ENCODE data around the gene TXLNB. TPM values are rescaled to one million over a fixed set of nuclear protein-coding genes. Genes with fewer than 3 reads are reported as not detected.

The TXLNB gene
- total and polyA plus RNA-seq, 2 donors (not counting 3 experiments of a cell fraction or from before 2014, with no cell fraction given): 0.04 to 0.18 TPM

DNA sequence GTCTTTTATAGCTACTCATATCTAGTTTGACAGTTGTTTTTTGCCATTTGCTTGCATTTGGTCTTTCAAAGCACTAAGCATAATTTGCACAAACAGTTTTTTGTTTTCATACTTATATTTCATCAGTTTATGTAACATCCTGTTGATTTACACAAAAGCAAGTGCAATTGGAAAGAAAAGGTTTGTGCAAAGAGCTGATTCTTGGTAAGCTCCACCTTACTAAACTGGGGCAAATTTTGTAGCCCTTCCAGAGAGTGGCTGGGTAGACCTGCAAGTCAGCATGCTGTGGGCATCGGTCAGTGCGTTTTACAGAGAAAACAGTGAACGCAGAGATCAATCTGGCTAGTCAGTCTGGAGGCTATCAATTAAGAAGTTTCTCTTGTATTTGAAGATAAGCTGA, 34.5 kb downstream of the TXLNB start:
- Histone ChIP-seq H4K20me1 (replicated peaks; ENCODE audit: control insufficient read depth, extremely low read depth, insufficient read depth, low read length) (no peaks in the 10 kb centered on the region), H3K9me3 (replicated peaks; ENCODE audit: control insufficient read depth, insufficient read depth, low read length) (no peaks in the 10 kb centered on the region), H3K27ac (ENCODE audit: insufficient read depth, low read depth, low read length) (no peak overlapping the region), H3K27me3 (ENCODE audit: control insufficient read depth in 2 of 2, insufficient read depth in 2 of 2, low read length in 2 of 2) (no peaks in the 10 kb centered on the region), H3K4me3 (replicated peaks in 1 of 3; ENCODE audit: insufficient read depth in 1 of 3, low read depth in 1 of 3, low read length in 3 of 3) (no peak overlapping the region), H2AFZ (ENCODE audit: low read depth, low read length) (no peak overlapping the region), H3K9ac (replicated peaks; ENCODE audit: extremely low read depth, insufficient read depth, low read length) (no peak overlapping the region), H3K36me3 (ENCODE audit: control insufficient read depth in 2 of 2, extremely low read depth in 1 of 2, insufficient read depth in 2 of 2, low read length in 2 of 2) (no peaks in the 10 kb centered on the region), H3K9me1 (replicated peaks; ENCODE audit: control insufficient read depth, extremely low read depth, insufficient read depth, low read length) (no peaks in the 10 kb centered on the region), H3K4me1 (ENCODE audit: control insufficient read depth, extremely low read depth, insufficient read depth, low read length) (no peaks in the 10 kb centered on the region), H3K4me2 (ENCODE audit: insufficient read depth, low read length) (no peak overlapping the region), H3K79me2 (ENCODE audit: control insufficient read depth, insufficient read depth, low read length) (no peaks in the 10 kb centered on the region)
- no peak for TF ChIP-seq GATA2 (IDR thresholded peaks at IDR 0.05; ENCODE audit: insufficient read depth, insufficient read length, low read depth, low read length)
- TF ChIP-seq FOS (IDR thresholded peaks at IDR 0.05; ENCODE audit: borderline replicate concordance, insufficient read depth, low read length): no peak
- TF ChIP-seq POLR2A (IDR thresholded peaks at IDR 0.05; ENCODE audit: low read depth, low read length): no peak
- no peak for TF ChIP-seq JUN (IDR thresholded peaks at IDR 0.05; ENCODE audit: borderline replicate concordance, insufficient read depth, insufficient read length, low read depth)
- TF ChIP-seq, protein P1, sequence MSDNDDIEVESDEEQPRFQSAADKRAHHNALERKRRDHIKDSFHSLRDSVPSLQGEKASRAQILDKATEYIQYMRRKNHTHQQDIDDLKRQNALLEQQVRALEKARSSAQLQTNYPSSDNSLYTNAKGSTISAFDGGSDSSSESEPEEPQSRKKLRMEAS (IDR thresholded peaks at IDR 0.05; ENCODE audit: insufficient read depth, insufficient read length): no peak
- TF ChIP-seq POLR2AphosphoS5 (IDR thresholded peaks at IDR 0.05; ENCODE audit: insufficient read depth, low read depth, low read length): no peak
- intact Hi-C loops (cut with micrococcal nuclease): no loop called here
- no TSS peak for BruUV-seq (replicated peaks)
- CTCF ChIA-PET: interaction anchor here (1.3 to 2.2 kb wide), 4 partner anchors 10 to 107 kb away, joined by 4 to 9 read pairs (median 6); no protein-coding TSS in a partner anchor
- dilution Hi-C loops (cut with MboI; ENCODE audit: extremely low pct_ligation_motif_present, low sequenced_read_pairs): no loop called here
- DNase-seq (ENCODE audit: low read depth, low spot score): no peak
- FAIRE-seq: no peak
- POLR2A ChIA-PET: interaction anchor here (0.6 kb wide), 1 partner anchor 10 kb away, joined by 4 read pairs; no protein-coding TSS in a partner anchor

DNA sequence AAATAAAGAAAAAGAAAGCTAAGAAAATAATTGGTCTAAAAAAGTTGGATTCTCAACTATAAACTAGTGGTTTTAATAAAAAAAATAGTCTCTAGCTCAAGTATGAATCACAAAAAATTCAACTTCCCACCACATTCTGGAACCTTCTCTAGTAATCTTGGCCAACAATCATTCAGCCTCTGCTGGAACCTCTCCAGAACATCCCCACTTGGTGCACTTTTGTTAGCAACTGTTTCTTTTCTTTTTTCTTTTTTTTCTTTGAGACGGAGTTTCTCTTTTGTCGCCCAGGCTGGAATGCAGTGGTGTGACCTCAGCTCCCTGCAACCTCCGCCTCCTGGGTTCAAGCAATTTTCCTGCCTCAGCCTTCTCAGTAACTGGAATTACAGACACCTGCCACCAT, 35.7 kb downstream of the TXLNB start:
- no peak overlapping the region for H3K9ac ChIP-seq (replicated peaks; ENCODE audit: extremely low read depth, insufficient read depth, low read length)
- H3K9me1 ChIP-seq (replicated peaks; ENCODE audit: control insufficient read depth, extremely low read depth, insufficient read depth, low read length): no peaks in the 10 kb centered on the region
- no peaks in the 10 kb centered on the region for H3K27me3 ChIP-seq (ENCODE audit: control insufficient read depth in 2 of 2, insufficient read depth in 2 of 2, low read length in 2 of 2)
- H3K4me3 ChIP-seq (replicated peaks in 1 of 3; ENCODE audit: insufficient read depth in 1 of 3, low read depth in 1 of 3, low read length in 3 of 3): no peak overlapping the region
- no peaks in the 10 kb centered on the region for H4K20me1 ChIP-seq (replicated peaks; ENCODE audit: control insufficient read depth, extremely low read depth, insufficient read depth, low read length)
- FAIRE-seq (no peak), DNase-seq (ENCODE audit: low read depth, low spot score) (no peak)
- no peaks in the 10 kb centered on the region for H3K4me1 ChIP-seq (ENCODE audit: control insufficient read depth, extremely low read depth, insufficient read depth, low read length)
- intact Hi-C loops (cut with micrococcal nuclease): no loop called here
- no peaks in the 10 kb centered on the region for H3K79me2 ChIP-seq (ENCODE audit: control insufficient read depth, insufficient read depth, low read length)
- dilution Hi-C loops (cut with MboI; ENCODE audit: extremely low pct_ligation_motif_present, low sequenced_read_pairs): no loop called here
- ChIA-PET POLR2A (no interaction called here), CTCF (interaction anchor here (1.2 to 2.2 kb wide), 4 partner anchors 9 to 108 kb away, joined by 4 to 9 read pairs (median 5); no protein-coding TSS in a partner anchor)
- H3K27ac ChIP-seq (ENCODE audit: insufficient read depth, low read depth, low read length): no peak overlapping the region
- no TSS peak for BruUV-seq (replicated peaks)
- H3K36me3 ChIP-seq (ENCODE audit: control insufficient read depth in 2 of 2, extremely low read depth in 1 of 2, insufficient read depth in 2 of 2, low read length in 2 of 2): no peaks in the 10 kb centered on the region
- no peaks in the 10 kb centered on the region for H3K9me3 ChIP-seq (replicated peaks; ENCODE audit: control insufficient read depth, insufficient read depth, low read length)
- no peak overlapping the region for H3K4me2 ChIP-seq (ENCODE audit: insufficient read depth, low read length)
- TF ChIP-seq GATA2 (IDR thresholded peaks at IDR 0.05; ENCODE audit: insufficient read depth, insufficient read length, low read depth, low read length): no peak
- H2AFZ ChIP-seq (ENCODE audit: low read depth, low read length): no peak overlapping the region

All from endothelial cell of umbilical vein (primary cell).